ENCODE measurements around the gene MGAT4D.
A peak's percentile ranks its signal among the peaks of the same experiment; 100 is the strongest.
"Not testable (repeated sequence)": the region's sequence is repeated elsewhere in the genome, so short reads cannot be mapped to it uniquely, and the experiment has no call there.

MGAT4D gene

DNA sequence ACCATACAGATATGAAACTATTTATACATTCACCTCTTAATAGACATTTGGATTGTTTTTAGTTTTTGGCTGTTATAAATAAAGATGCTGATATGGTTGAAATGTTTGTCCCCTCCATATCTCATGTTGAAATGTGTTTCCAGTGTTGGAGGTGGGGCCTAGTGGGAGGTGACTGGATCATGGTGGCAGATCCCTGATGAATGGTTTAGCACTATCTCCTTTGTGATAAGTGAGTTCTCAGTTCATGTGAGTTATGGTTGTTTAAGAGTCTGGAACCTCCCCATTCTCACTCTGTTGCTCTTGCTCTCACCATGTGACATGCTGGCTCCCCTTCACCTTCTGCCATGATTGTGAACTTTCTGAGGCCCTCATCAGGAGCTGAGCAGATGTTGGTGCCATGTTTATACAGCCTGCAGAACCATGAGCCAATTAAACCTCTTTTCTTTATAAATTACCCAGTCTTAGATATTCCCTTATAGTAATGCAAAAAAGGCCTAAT is 58.4 kb downstream of the MGAT4D start:
- DNase-seq (ENCODE audit: low spot score) = no peak

DNA sequence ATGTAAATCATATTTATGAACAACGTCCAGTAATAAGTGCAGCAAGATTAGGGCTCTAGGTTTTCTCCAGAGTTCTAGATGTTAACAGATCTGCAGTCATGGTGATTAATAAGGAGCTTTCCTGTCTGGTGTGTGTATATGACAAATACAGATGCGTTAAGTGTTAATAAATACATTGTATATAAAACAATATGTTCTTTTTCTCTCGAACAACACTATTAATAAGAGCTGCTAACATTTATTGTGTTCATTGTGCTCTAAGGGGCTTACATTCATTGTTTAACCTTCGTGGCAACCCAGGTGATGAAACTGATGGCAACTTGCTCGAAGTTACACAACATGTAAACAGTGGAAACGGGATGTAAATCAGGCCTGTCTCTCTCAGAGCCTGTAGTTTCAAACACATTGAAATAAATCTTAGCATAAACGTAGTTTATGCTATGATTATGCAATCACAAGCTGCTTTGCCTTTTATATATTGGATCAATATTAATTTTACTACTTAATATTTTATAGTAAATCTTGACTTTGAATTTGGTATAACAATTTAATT is 70.1 kb downstream of the MGAT4D start:
- DNase-seq (ENCODE audit: low spot score) = no peak

DNA sequence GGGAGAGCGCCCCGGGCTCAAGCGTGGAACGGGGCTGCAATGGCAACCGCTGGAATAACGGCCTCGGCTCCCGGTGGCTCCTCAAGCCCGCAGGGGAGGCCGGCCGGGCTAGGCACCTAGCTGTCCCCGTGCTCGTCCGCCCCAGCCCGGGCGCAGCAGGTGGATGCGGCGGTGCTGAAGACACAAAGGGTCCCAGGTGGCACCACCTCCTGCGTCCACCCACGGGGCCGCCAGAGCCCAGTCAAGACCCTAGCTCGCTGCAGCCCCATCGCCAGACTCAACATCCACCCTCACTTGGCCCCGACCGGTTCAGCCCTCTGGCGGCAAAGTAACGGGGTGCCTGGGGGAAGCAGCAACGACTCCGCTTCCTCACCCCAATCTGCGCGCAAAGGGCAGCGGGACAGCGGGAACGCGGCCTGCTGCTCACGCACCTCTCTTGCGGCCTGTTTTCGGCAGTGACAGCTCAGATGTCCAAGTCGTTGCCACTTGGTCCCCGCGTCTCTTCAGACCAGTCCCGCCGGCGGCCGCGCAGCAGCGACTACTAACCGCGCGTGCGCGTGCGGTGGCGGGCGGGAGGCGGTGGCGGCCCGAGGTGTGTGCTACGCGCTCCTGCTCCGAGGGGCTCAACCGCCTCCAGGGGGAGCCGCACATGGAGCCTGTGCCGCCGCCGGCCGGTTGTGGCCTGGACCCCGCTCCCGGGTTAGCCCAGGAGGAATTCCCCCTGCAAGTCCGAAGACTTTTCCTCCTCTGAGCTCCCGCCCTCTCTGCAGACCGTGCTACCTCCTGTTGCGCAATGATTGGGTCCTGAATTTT is 70.8 kb downstream of the MGAT4D start, which contains the start of gene CLGN:
Gene CLGN (minus strand): TSS at position 543 of the 813 bp plus-strand sequence. CDS start 14,570 bp downstream, outside the sequence.
- DNase-seq (ENCODE audit: low spot score) = peak; percentile 7

DNA sequence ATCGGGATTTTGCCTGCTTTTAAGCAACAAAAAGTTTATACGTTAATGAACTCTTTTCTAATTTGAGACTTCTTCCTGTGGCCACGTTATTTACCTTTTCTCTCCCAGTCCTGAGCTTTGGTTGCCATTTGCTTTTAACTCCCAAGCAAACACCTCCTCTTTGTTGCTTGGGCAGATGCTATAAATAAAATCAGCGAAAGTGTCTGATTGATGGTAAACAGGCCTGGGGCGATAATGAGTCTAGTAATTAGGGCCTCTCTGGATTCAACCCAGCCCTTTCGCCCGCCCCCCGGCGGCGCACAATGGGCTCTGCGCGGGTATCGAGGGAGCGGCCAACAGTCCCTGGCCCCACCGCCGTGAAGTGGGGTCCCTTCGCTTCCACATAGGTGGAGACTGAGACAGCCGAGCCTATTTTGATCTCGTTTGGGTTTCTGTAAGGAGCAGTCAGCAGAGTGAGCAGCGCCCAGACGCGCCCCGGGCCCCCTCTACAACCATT is 71.4 kb downstream of the MGAT4D start:
- DNase-seq (ENCODE audit: low spot score) = no peak

DNA sequence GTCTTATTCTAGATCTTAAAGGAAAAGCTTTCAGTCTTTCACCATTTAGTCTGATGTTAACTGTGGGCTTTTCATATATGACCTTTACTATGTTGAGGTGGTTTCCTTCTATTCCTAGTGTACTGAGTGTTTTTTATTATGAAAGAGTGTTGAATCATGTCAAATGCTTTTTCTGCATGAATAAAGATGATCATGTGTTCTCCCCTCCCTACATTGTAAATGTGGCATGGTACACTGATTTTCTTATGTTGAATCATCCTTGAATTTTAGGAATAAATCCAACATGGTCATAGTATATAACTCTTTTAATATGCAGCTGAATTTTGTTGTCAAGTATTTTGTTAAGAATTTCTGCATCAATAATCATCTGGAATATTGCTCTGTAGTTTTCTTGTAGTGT is 75.0 kb downstream of the MGAT4D start:
- no peak for DNase-seq (ENCODE audit: low spot score)

DNA sequence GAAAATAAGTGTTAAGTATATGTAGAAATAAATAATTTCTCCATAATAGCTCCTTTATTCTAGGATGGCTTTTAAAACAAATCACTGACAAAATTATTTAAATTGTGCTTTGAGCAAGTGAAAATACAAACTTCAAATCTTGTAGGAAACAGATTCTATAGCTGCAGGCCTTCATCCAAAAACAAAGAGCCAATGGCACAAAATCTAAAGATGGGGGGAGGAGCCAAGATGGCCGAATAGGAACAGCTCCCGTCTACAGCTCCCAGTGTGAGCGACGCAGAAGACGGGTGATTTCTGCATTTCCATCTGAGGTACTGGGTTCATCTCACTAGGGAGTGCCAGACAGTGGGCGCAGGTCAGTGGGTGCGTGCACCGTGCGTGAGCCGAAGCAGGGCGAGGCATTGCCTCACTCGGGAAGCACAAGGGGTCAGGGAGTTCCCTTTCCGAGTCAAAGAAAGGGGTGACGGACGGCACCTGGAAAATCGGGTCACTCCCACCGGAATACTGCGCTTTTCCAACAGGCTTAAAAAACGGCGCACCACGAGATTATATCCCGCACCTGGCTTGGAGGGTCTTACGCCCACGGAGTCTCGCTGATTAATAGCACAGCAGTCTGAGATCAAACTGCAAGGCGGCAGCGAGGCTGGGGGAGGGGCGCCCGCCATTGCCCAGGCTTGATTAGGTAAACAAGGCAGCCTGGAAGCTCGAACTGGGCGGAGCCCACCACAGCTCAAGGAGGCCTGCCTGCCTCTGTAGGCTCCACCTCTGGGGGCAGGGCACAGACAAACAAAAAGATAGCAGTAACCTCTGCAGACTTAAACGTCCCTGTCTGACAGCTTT is 84.7 kb downstream of the MGAT4D start:
- DNase-seq (ENCODE audit: low spot score) = not testable (repeated sequence)

DNA sequence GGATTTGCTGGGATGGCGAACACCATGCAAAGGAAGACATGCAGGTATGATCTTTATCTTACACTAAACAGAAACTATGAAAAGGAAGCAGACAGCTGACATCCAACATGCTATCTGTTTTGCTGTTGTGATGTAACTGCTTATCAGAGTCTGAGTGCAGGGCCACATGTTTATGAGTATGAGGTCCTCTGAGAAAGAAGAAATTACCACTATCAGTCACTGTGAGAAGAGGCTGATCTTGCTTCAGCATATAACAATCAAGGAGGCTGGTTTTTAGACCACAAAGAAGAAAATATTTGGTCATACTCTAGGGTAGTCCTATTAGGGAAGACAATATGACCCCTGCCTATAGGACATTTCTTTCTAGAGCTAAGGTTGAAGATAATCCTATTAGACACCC is 89.1 kb downstream of the MGAT4D start:
- no peak for DNase-seq (ENCODE audit: low spot score)

DNA sequence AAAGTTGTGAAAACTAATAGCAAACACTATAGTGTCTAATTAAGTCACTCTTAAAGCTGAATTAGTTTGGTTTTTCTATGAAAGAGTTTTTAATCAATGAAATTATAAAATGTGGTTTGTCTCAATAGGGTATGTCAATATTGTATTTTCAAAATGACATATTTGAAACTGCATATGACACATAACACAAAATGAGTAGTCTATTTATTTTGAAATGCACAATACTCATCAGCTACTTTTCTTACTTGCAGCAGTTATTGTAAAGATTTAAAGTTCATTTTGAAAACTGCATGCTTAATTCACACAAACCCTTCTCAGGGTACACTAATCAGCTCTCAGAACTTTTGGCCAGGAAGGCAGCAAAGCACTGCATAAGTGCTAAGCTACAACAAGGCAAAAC is 91.8 kb downstream of the MGAT4D start:
- DNase-seq (ENCODE audit: low spot score) = no peak

DNA sequence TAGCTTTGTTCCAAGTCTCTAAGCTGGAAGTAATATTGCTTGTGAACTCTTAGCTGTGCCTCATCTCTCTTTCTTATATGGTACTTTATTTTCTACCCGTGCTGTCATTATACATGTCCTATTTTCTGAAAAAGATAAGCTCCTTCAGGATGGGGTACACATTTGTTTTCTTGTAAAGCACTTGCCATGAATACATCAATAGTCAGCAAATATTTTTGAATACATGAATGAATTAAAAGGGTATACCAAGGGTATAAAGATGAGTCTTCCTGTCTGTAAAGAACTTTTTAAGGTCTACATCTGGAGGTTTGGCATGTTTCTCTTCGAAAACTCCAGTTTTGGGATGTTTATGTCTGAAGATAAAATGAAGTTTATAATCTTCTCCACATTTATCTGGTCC is 98.0 kb downstream of the MGAT4D start:
- DNase-seq (ENCODE audit: low spot score) = no peak

DNA sequence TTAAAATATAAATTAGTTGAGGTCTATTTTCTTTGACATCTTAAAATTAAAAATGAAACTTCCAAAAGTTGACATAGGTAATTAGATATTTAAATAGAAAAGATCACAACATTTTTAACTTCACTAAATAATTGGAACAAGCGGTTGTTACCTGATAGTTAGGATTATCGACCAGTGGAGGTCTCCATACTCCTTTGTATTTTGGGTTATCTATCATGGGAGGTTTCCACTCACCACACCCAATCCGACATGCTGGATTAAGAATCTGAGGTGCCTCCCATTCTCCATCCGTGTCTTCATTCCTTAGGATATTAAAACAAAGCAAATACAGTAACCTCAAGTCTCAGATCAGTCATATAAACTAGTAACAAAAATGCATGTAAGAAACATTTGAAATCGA is 102.4 kb downstream of the MGAT4D start:
- no peak for DNase-seq (ENCODE audit: low spot score)

Data from CD4-positive, alpha-beta T cell treated with Interleukin-2 at 100 ng/mL for 4 hours (primary cell).